NCI-H2081 treated with DMSO at 0.1 percent for 48 hours (cell line): ENCODE data around the gene SH2D3C.
"Not testable (repeated sequence)": the region's sequence is repeated elsewhere in the genome, so short reads cannot be mapped to it uniquely, and the experiment has no call there.

Source experiments
- DNase-seq: peaks from one replicate; lab custom pipeline; 2025; lab: John Stamatoyannopoulos, UW

Gene SH2D3C

GRCh38 chr9:127785023-127785932 lies 6.8 kb upstream of the SH2D3C start:
- DNase-seq = no peak

- DNase-seq = no peak
Measured at GRCh38 chr9:127783111-127784008, 4.9 kb upstream of the SH2D3C start.

GRCh38 chr9:127781806-127782205 lies 3.3 kb upstream of the SH2D3C start:
- DNase-seq = no peak

- not testable (repeated sequence) for DNase-seq
Measured at GRCh38 chr9:127780909-127781308, 2.4 kb upstream of the SH2D3C start.

- DNase-seq = no peak
Measured at GRCh38 chr9:127780126-127780885, 1.8 kb upstream of the SH2D3C start.

GRCh38 chr9:127779136-127779981 lies 893 bp upstream of the SH2D3C start:
- no peak for DNase-seq

- DNase-seq = no peak
Measured at GRCh38 chr9:127777368-127777980, 992 bp downstream of the SH2D3C start.

GRCh38 chr9:127776924-127777289 lies 1.6 kb downstream of the SH2D3C start:
- no peak for DNase-seq

- no peak for DNase-seq
Measured at GRCh38 chr9:127776195-127776923, 2.1 kb downstream of the SH2D3C start.

- no peak for DNase-seq
Measured at GRCh38 chr9:127773981-127774380, 4.5 kb downstream of the SH2D3C start.

- DNase-seq = no peak
Measured at GRCh38 chr9:127773272-127773671, 5.2 kb downstream of the SH2D3C start.

- no peak for DNase-seq
Measured at GRCh38 chr9:127772603-127773002, 5.9 kb downstream of the SH2D3C start.

- DNase-seq = no peak
Measured at GRCh38 chr9:127771570-127772189, 6.8 kb downstream of the SH2D3C start.

- peak; percentile 72 for DNase-seq
Measured at GRCh38 chr9:127770905-127771569, 7.4 kb downstream of the SH2D3C start.

GRCh38 chr9:127770583-127770904 lies 7.9 kb downstream of the SH2D3C start:
- DNase-seq = no peak

GRCh38 chr9:127769929-127770582 lies 8.4 kb downstream of the SH2D3C start:
- DNase-seq = no peak

GRCh38 chr9:127769101-127769500 lies 9.4 kb downstream of the SH2D3C start:
- DNase-seq = no peak

GRCh38 chr9:127768698-127769097 lies 9.8 kb downstream of the SH2D3C start:
- no peak for DNase-seq

GRCh38 chr9:127767909-127768331 lies 10.5 kb downstream of the SH2D3C start:
- no peak for DNase-seq
